Effector memory CD4-positive, alpha-beta T cell (primary cell): ENCODE measurements around the gene STYK1.
"Not testable (repeated sequence)": the region's sequence is repeated elsewhere in the genome, so short reads cannot be mapped to it uniquely, and the experiment has no call there.

Experiments used
- DNase-seq, 3 donors: peaks; one replicate each; pipeline ENCODE4 v3.0.0-alpha.2; 2020
- H3K27ac ChIP-seq: 2 replicates; pipeline ENCODE4 v1.7.0; 2013; ENCODE audit warnings: mild to moderate bottlenecking, low read length, moderate library complexity; ENCODE audit not compliant: insufficient read depth, poor library complexity, severe bottlenecking
- H3K27me3 ChIP-seq: replicated peaks from 2 replicates; pipeline ENCODE4 v1.7.0; 2013; ENCODE audit warnings: mild to moderate bottlenecking, low read length; ENCODE audit not compliant: insufficient read depth, control insufficient read depth, poor library complexity, severe bottlenecking
- H3K36me3 ChIP-seq: 2 replicates; pipeline ENCODE4 v1.7.0; 2013; ENCODE audit warnings: mild to moderate bottlenecking, low read length, moderate library complexity; ENCODE audit not compliant: control insufficient read depth, insufficient read depth
- H3K4me1 ChIP-seq: 2 replicates; pipeline ENCODE4 v1.7.0; 2013; ENCODE audit warnings: low read length, mild to moderate bottlenecking; ENCODE audit not compliant: control insufficient read depth, insufficient read depth, poor library complexity, severe bottlenecking
- H3K4me3 ChIP-seq: 2 replicates; pipeline ENCODE4 v1.7.0; 2013; ENCODE audit warnings: low read length, low read depth, mild to moderate bottlenecking; ENCODE audit not compliant: insufficient read depth, poor library complexity, severe bottlenecking
- H3K9me3 ChIP-seq: 2 replicates; pipeline ENCODE4 v1.7.0; 2013; ENCODE audit warnings: mild to moderate bottlenecking, low read length, moderate library complexity; ENCODE audit not compliant: control insufficient read depth

STYK1 gene

GRCh38 chr12:10614056-10614370 is 59.8 kb downstream of the STYK1 start:
- Histone ChIP-seq H3K27ac (peak overlapping the region; percentile 92), H3K9me3 (no peaks in the 10 kb centered on the region), H3K4me3 (peak overlapping the region; percentile 98), H3K4me1 (peaks cover 11% of the 10 kb centered on the region), H3K36me3 (peaks cover 9% of the 10 kb centered on the region), H3K27me3 (no peaks in the 10 kb centered on the region)
- DNase-seq = no peak

- Histone ChIP-seq H3K4me3 (peak within 1 kb of the TSS; percentile 98), H3K4me1 (peaks cover 11% of the 10 kb centered on the region), H3K9me3 (no peaks in the 10 kb centered on the region), H3K27ac (peak within 1 kb of the TSS; percentile 92), H3K36me3 (peaks cover 13% of the 10 kb centered on the region), H3K27me3 (no peaks in the 10 kb centered on the region)
- DNase-seq = peak; percentile 94 to 96 (median 95)
Observed at GRCh38 chr12:10613349-10614055, 60.4 kb downstream of the STYK1 start, which contains the start of gene MAGOHB. TSS of gene MAGOHB (minus strand) at chr12:10613609. CDS start at chr12:10613532, 77 bp downstream.

GRCh38 chr12:10612984-10613348 is 60.9 kb downstream of the STYK1 start:
- Histone ChIP-seq H3K36me3 (peaks cover 16% of the 10 kb centered on the region), H3K9me3 (no peaks in the 10 kb centered on the region), H3K27ac (peak overlapping the region; percentile 92), H3K27me3 (no peaks in the 10 kb centered on the region), H3K4me1 (peaks cover 11% of the 10 kb centered on the region), H3K4me3 (peak overlapping the region; percentile 98)
- no peak for DNase-seq

- Histone ChIP-seq H3K9me3 (no peaks in the 10 kb centered on the region), H3K4me1 (peaks cover 11% of the 10 kb centered on the region), H3K27me3 (no peaks in the 10 kb centered on the region), H3K27ac (no peak overlapping the region), H3K4me3 (no peak overlapping the region), H3K36me3 (peaks cover 24% of the 10 kb centered on the region)
- DNase-seq = no peak
Observed at GRCh38 chr12:10612110-10612509, 61.7 kb downstream of the STYK1 start.

GRCh38 chr12:10611258-10611657 is 62.6 kb downstream of the STYK1 start:
- not testable (repeated sequence) for H3K27ac ChIP-seq, DNase-seq, H3K27me3 ChIP-seq, H3K4me3 ChIP-seq, H3K9me3 ChIP-seq
- Histone ChIP-seq H3K4me1 (peaks cover 11% of the 10 kb centered on the region), H3K36me3 (peaks cover 29% of the 10 kb centered on the region)

GRCh38 chr12:10610188-10610587 is 63.7 kb downstream of the STYK1 start:
- Histone ChIP-seq H3K36me3 (peaks cover 32% of the 10 kb centered on the region), H3K27me3 (no peaks in the 10 kb centered on the region), H3K4me3 (no peak overlapping the region), H3K9me3 (no peaks in the 10 kb centered on the region), H3K27ac (no peak overlapping the region), H3K4me1 (peaks cover 11% of the 10 kb centered on the region)
- no peak for DNase-seq

- no peak for DNase-seq
- H3K27me3 ChIP-seq = no peaks in the 10 kb centered on the region
- peaks cover 34% of the 10 kb centered on the region for H3K36me3 ChIP-seq
- H3K27ac ChIP-seq = no peak overlapping the region
- H3K9me3 ChIP-seq = no peaks in the 10 kb centered on the region
- H3K4me3 ChIP-seq = no peak overlapping the region
- peaks cover 11% of the 10 kb centered on the region for H3K4me1 ChIP-seq
Observed at GRCh38 chr12:10607885-10608458, 65.9 kb downstream of the STYK1 start.

- DNase-seq = no peak
- H3K27ac ChIP-seq = no peak overlapping the region
- H3K4me1 ChIP-seq = no peaks in the 10 kb centered on the region
Observed at GRCh38 chr12:10601860-10602259, 72.0 kb downstream of the STYK1 start.

GRCh38 chr12:10600988-10601387 is 72.9 kb downstream of the STYK1 start:
- Histone ChIP-seq H3K4me1 (no peaks in the 10 kb centered on the region), H3K27ac (no peak overlapping the region), H3K27me3 (no peaks in the 10 kb centered on the region), H3K36me3 (peaks cover 5% of the 10 kb centered on the region), H3K9me3 (no peaks in the 10 kb centered on the region), H3K4me3 (no peak overlapping the region)
- DNase-seq = no peak

More at GRCh38 chr12:10601860-10602259, 72.0 kb downstream of the STYK1 start:
- Histone ChIP-seq H3K27me3 (no peaks in the 10 kb centered on the region), H3K36me3 (peaks cover 7% of the 10 kb centered on the region), H3K9me3 (no peaks in the 10 kb centered on the region), H3K4me3 (no peak overlapping the region)

- no peaks in the 10 kb centered on the region for H3K36me3 ChIP-seq
- no peak overlapping the region for H3K27ac ChIP-seq
Observed at GRCh38 chr12:10595881-10596280, 78.0 kb downstream of the STYK1 start.

More at GRCh38 chr12:10595881-10596280, 78.0 kb downstream of the STYK1 start:
- no peak for DNase-seq
- Histone ChIP-seq H3K4me3 (no peak overlapping the region), H3K9me3 (no peaks in the 10 kb centered on the region), H3K27me3 (no peaks in the 10 kb centered on the region), H3K4me1 (no peaks in the 10 kb centered on the region)
